ENCODE results near the gene RIC8A. TPM values are rescaled to one million over a fixed set of nuclear protein-coding genes. Genes with fewer than 3 reads are reported as not detected.

The RIC8A gene
- polyA plus RNA-seq, 2 of the 4 experiments (the other 2 are of a cell fraction): 82.0 to 101 TPM

GRCh38 chr11:205221-206001 is 2.1 kb upstream of the RIC8A start (continued):
- TF ChIP-seq CTCF (IDR thresholded peaks at IDR 0.05) (no peak), BCL3 (IDR thresholded peaks at IDR 0.05) (no peak), ESRRA (IDR thresholded peaks at IDR 0.05; ENCODE audit: borderline replicate concordance, low read length) (no peak), KDM5A (IDR thresholded peaks at IDR 0.05) (no peak), CEBPB (IDR thresholded peaks at IDR 0.05) (no peak), HEYL (CRISPR knock-in tag; IDR thresholded peaks at IDR 0.05) (no peak)

GRCh38 chr11:206002-206384 is 1.5 kb upstream of the RIC8A start:
- Histone ChIP-seq H3K9me3 (no peaks in the 10 kb centered on the region), H3K4me3 (peak overlapping the region; percentile 100), H3K4me2 (peak overlapping the region; percentile 96), H3K27ac (peak overlapping the region in 1 of 2 experiments; percentile 94; a peak in 4 of 6 replicates), H3K4me1 (peaks cover 26% of the 10 kb centered on the region)
- ChIA-PET POLR2A (interaction anchor here (1.7 kb wide), 1 partner anchor 150 kb away, joined by 21 read pairs; no protein-coding TSS in a partner anchor), CTCF (interaction anchor here (1.0 kb wide), 2 partner anchors 9 to 156 kb away, joined by 3 read pairs; a partner anchor contains a TSS)
- TF ChIP-seq TP53 (CRISPR knock-in tag; IDR thresholded peaks at IDR 0.05) (no peak), HDAC2 (IDR thresholded peaks at IDR 0.05) (no peak), REST (IDR thresholded peaks at IDR 0.05) (no peak), CHD2 (IDR thresholded peaks at IDR 0.05; ENCODE audit: low read length, partially characterized antibody) (no peak), RARB (CRISPR knock-in tag; IDR thresholded peaks at IDR 0.05) (no peak), CTCF (IDR thresholded peaks at IDR 0.05) (no peak), HOXB5 (CRISPR knock-in tag; IDR thresholded peaks at IDR 0.05) (no peak)
- 95% methylated on average over 7 of the region's 7 CpGs for WGBS (ENCODE audit: missing lambda C conversion rate)
- no peak for ATAC-seq
- DNase-seq (ENCODE audit: low read depth in 1 of 2, low spot score in 1 of 2): no peak
- FAIRE-seq: no peak

Measured in A549 (cell line).